Measurements from ENCODE around the gene SRD5A1. TPM values are rescaled to one million over a fixed set of nuclear protein-coding genes. Genes with fewer than 3 reads are reported as not detected.

SRD5A1 gene
- total RNA-seq, 1 donor from 2014 or later, result 3.6 TPM

Other genes starting within 250 kb of the SRD5A1 start
- gene UBE2QL1, start 184.6 kb upstream of the SRD5A1 start, total RNA-seq, result 2.3 TPM
- gene NSUN2, start 396 bp upstream of the SRD5A1 start, total RNA-seq, result 43.8 TPM
- gene TENT4A, start 80.0 kb downstream of the SRD5A1 start, total RNA-seq, result 21.2 TPM

All from tongue (tissue), 1 donor.